SK-N-SH (cell line): ENCODE data around the gene RFWD3. TPM values are rescaled to one million over a fixed set of nuclear protein-coding genes. Genes with fewer than 3 reads are reported as not detected.

Experiments used
- CTCF ChIA-PET: fragments of 300-600, 350-600 bp; formaldehyde crosslinking; extraction: SDS; loops from one replicate; lab custom pipeline; 2021; lab: Yijun Ruan, JAX
- POLR2A ChIA-PET: fragments of 350-600 bp; sonication (Branson Sonifier 250); formaldehyde crosslinking; extraction: SDS; loops from one replicate; lab custom pipeline; 2020; ENCODE audit warnings: antibody characterized with exemption, inconsistent platforms; lab: Yijun Ruan, JAX
- DNase-seq: peaks from one replicate; pipeline ENCODE4 v3.0.0; 2012
- H2AFZ ChIP-seq: fragments of 200-600 bp; sonication (generic); 2 replicates; pipeline ENCODE4 v1.8.1; 2016; ENCODE audit warnings: antibody characterized with exemption, mild to moderate bottlenecking, low read depth
- H3F3A ChIP-seq: fragments of 200-600 bp; sonication (generic); replicated peaks from 2 replicates; pipeline ENCODE3; 2016; ENCODE audit warnings: antibody characterized with exemption, mild to moderate bottlenecking; ENCODE audit not compliant: insufficient read depth
- H3K27ac ChIP-seq, 2 experiments: fragments of 200-500 bp in 1 of 2; fragments of 200-600 bp in 1 of 2; sonication (Bioruptor generic) in 1 of 2; sonication (generic), shearing (Covaris generic) in 1 of 2; 2 replicates each; pipeline versions ENCODE4 v1.5.1 to v1.6.1; 2014 to 2016; ENCODE audit warnings: low read depth in 2 of 2, inconsistent platforms in 1 of 2, low read length in 1 of 2, mild to moderate bottlenecking in 1 of 2, mixed read lengths in 1 of 2
- H3K27me3 ChIP-seq: fragments of 200-600 bp; sonication (generic), shearing (Covaris generic); 2 replicates; pipeline ENCODE4 v1.6.1; 2016; ENCODE audit warnings: mixed run types; ENCODE audit not compliant: insufficient read depth
- H3K36me3 ChIP-seq, 2 experiments: fragments of 200-500 bp in 1 of 2; fragments of 200-600 bp in 1 of 2; sonication (Bioruptor generic) in 1 of 2; sonication (generic) in 1 of 2; replicated peaks in 1 of 2; 2 replicates each; pipeline versions ENCODE3 to v1.5.1; 2014 to 2016; ENCODE audit warnings: low read length in 1 of 2, mild to moderate bottlenecking in 1 of 2; ENCODE audit not compliant: insufficient read depth in 2 of 2, control insufficient read depth in 1 of 2
- H3K4me1 ChIP-seq, 2 experiments: fragments of 200-500 bp in 1 of 2; fragments of 200-600 bp in 1 of 2; sonication (Bioruptor generic) in 1 of 2; sonication (generic), shearing (Covaris generic) in 1 of 2; 2 replicates each; pipeline versions ENCODE4 v1.5.1 to v1.6.1; 2014 to 2016; ENCODE audit warnings: low read depth in 1 of 2, low read length in 1 of 2, mixed run types in 1 of 2; ENCODE audit not compliant: insufficient read depth in 2 of 2, control insufficient read depth in 1 of 2
- H3K4me2 ChIP-seq: fragments of 200-600 bp; sonication (generic), shearing (Covaris generic); 2 replicates; pipeline ENCODE4 v1.6.1; 2017; ENCODE audit warnings: mixed run types
- H3K4me3 ChIP-seq, 2 experiments: fragments of 200-500 bp in 1 of 2; fragments of 200-600 bp in 1 of 2; sonication (Bioruptor generic) in 1 of 2; sonication (generic), shearing (Covaris generic) in 1 of 2; 2 replicates each; pipeline versions ENCODE4 v1.5.1 to v1.8.1; 2014 to 2016; ENCODE audit warnings: low read depth in 2 of 2, inconsistent platforms in 1 of 2, low read length in 1 of 2, mild to moderate bottlenecking in 1 of 2, mixed read lengths in 1 of 2, moderate library complexity in 1 of 2
- H3K79me2 ChIP-seq: fragments of 200-600 bp; sonication (generic); 2 replicates; pipeline ENCODE4 v1.8.1; 2017; ENCODE audit warnings: mild to moderate bottlenecking; ENCODE audit not compliant: insufficient read depth
- H3K9ac ChIP-seq: fragments of 200-600 bp; sonication (generic); 2 replicates; pipeline ENCODE4 v1.6.1; 2017; ENCODE audit warnings: mixed run types
- H3K9me2 ChIP-seq: fragments of 200-600 bp; sonication (generic); 2 replicates; pipeline ENCODE4 v1.6.1; 2017; ENCODE audit warnings: mixed run types
- H3K9me3 ChIP-seq: fragments of 200-600 bp; sonication (generic); 2 replicates; pipeline ENCODE4 v1.6.1; 2017; ENCODE audit warnings: mixed run types, mild to moderate bottlenecking, moderate library complexity
- H4K20me1 ChIP-seq: fragments of 200-600 bp; sonication (generic); 2 replicates; pipeline ENCODE4 v1.6.1; 2017; ENCODE audit warnings: mild to moderate bottlenecking, mixed run types; ENCODE audit not compliant: insufficient read depth
- CHD2 ChIP-seq: fragments of 150-350 bp; IDR thresholded peaks from 2 replicates; pipeline ENCODE4 v1.6.1; 2018; ENCODE audit warnings: low read length; ENCODE audit not compliant: partially characterized antibody
- ELF1 ChIP-seq: IDR thresholded peaks from 2 replicates; pipeline ENCODE4 v1.4.0; 2012
- FOSL2 ChIP-seq: IDR thresholded peaks from 2 replicates; pipeline ENCODE4 v1.4.0; 2012; ENCODE audit warnings: low read depth, mild to moderate bottlenecking, moderate library complexity, borderline replicate concordance
- FOXJ3 ChIP-seq: sonication (generic); formaldehyde crosslinking; IDR thresholded peaks from 2 replicates; pipeline ENCODE4 v1.5.1; 2020; ENCODE audit warnings: mild to moderate bottlenecking, missing genetic modification reagents
- GATA2 ChIP-seq: sonication (generic); formaldehyde crosslinking; IDR thresholded peaks from 2 replicates; pipeline ENCODE4 v1.5.0; 2020; ENCODE audit warnings: mild to moderate bottlenecking, missing genetic modification reagents
- NFIC ChIP-seq: IDR thresholded peaks from 2 replicates; pipeline ENCODE4 v1.4.0; 2012; ENCODE audit warnings: borderline replicate concordance
- RAD21 ChIP-seq: IDR thresholded peaks from 2 replicates; pipeline ENCODE4 v1.6.1; 2012; ENCODE audit warnings: mild to moderate bottlenecking, low read length
- RCOR1 ChIP-seq: fragments of 150-350 bp; IDR thresholded peaks from 2 replicates; pipeline ENCODE4 v1.6.1; 2017; ENCODE audit warnings: antibody characterized with exemption, low read length
- RFX5 ChIP-seq: IDR thresholded peaks from 2 replicates; pipeline ENCODE4 v1.6.1; 2012; ENCODE audit warnings: mild to moderate bottlenecking, improper control_type of control experiment, low read length
- RXRA ChIP-seq: IDR thresholded peaks from 2 replicates; pipeline ENCODE4 v1.4.0; 2012; ENCODE audit warnings: low read depth, mild to moderate bottlenecking, borderline replicate concordance
- SIN3A ChIP-seq: IDR thresholded peaks from 2 replicates; pipeline ENCODE4 v1.6.1; 2012; ENCODE audit warnings: low read depth, mild to moderate bottlenecking, low read length, moderate library complexity, borderline replicate concordance
- TAF1 ChIP-seq: IDR thresholded peaks from 2 replicates; pipeline ENCODE4 v1.6.1; 2012; ENCODE audit warnings: low read depth, mild to moderate bottlenecking, low read length, moderate library complexity, borderline replicate concordance
- TEAD4 ChIP-seq: IDR thresholded peaks from 2 replicates; pipeline ENCODE4 v1.4.0; 2012; ENCODE audit warnings: mild to moderate bottlenecking, borderline replicate concordance; ENCODE audit not compliant: insufficient read depth
- YY1 ChIP-seq: IDR thresholded peaks from 2 replicates; pipeline ENCODE4 v1.4.0; 2012; ENCODE audit warnings: low read depth, mild to moderate bottlenecking
- WGBS: methylation state at CpG from one replicate; pipeline ENCODE4 v1.1.6; 2017; ENCODE audit warnings: low lambda C conversion rate; 5-methylcytosine and 5-hydroxymethylcytosine counted together
- polyA plus RNA-seq, 3 experiments: library from polyadenylated mRNA; depleted of rRNA; stranded (reverse); fragments of >200 nt; gene quantifications; 2 replicates each; pipeline ENCODE4 v1.2.3, GENCODE V29; 2012
- TF ChIP-seq, protein P1 (sequence below): IDR thresholded peaks from 2 replicates; pipeline ENCODE4 v1.4.0; 2012; ENCODE audit warnings: low read depth, borderline replicate concordance
- TF ChIP-seq, protein P2 (sequence below): IDR thresholded peaks from 2 replicates; pipeline ENCODE4; 2012
- TF ChIP-seq, protein P3 (sequence below): fragments of 150-350 bp; IDR thresholded peaks from 2 replicates; pipeline ENCODE4 v1.6.1; 2017; ENCODE audit warnings: antibody characterized with exemption, low read length, low read depth, borderline replicate concordance
- TF ChIP-seq, protein P4 (sequence below): IDR thresholded peaks from 2 replicates; pipeline ENCODE4 v1.4.0; 2012; ENCODE audit warnings: low read depth, borderline replicate concordance
- TF ChIP-seq, protein P5 (sequence below): fragments of 200-600 bp; sonication (generic); IDR thresholded peaks from 2 replicates; pipeline ENCODE4 v1.6.1; 2017; ENCODE audit warnings: antibody characterized with exemption, mild to moderate bottlenecking, moderate library complexity
- TF ChIP-seq, protein P6 (sequence below): IDR thresholded peaks from 2 replicates; pipeline ENCODE4 v1.6.1; 2012; ENCODE audit warnings: mild to moderate bottlenecking, low read depth, low read length, moderate library complexity

RFWD3 gene
- polyA plus RNA-seq, 1 of the 3 experiments (the other 2 are of a cell fraction), result 13.2 TPM

DNA sequence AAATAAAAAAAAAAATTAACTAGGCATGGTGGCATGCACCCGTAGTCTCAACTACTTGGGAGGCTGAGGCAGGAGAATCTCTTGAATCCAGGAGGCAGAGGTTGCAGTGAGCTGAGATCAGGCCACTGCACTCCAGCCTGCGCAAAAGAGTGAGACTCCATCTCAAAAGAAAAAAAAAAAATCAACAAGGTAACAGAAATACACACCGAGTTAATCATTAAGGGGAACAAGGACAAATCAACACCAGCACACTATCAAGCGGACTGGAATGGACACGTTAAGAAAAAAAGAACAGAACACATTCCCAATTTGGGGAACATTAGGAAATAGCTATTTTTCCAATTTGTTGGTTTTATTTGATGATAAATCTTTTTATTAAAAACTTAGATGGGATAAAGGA is 31.4 kb downstream of the RFWD3 start:
- Histone ChIP-seq H2AFZ (no peak overlapping the region), H3K4me3 (no peak overlapping the region), H3K36me3 (peaks cover 48 to 79% of the 10 kb centered on the region in 2 experiments), H4K20me1 (no peaks in the 10 kb centered on the region), H3K9me2 (no peaks in the 10 kb centered on the region), H3K4me2 (no peak overlapping the region), H3K9me3 (no peaks in the 10 kb centered on the region), H3K4me1 (no peaks in the 10 kb centered on the region), H3K79me2 (peaks cover 34% of the 10 kb centered on the region), H3K27ac (no peak overlapping the region), H3K27me3 (no peaks in the 10 kb centered on the region), H3K9ac (no peak overlapping the region), H3F3A (peaks cover 3% of the 10 kb centered on the region)
- WGBS, result 78% methylated on average over 5 of the region's 5 CpGs
- DNase-seq, result no peak
- ChIA-PET CTCF (interaction anchor here (0.7 to 1.8 kb wide), 2 partner anchors 12 to 16 kb away, joined by 4 to 9 read pairs; no protein-coding TSS in a partner anchor), POLR2A (no interaction called here)
- no peak for TF ChIP-seq FOSL2
- TF ChIP-seq RXRA, result no peak
- TF ChIP-seq, protein P1, sequence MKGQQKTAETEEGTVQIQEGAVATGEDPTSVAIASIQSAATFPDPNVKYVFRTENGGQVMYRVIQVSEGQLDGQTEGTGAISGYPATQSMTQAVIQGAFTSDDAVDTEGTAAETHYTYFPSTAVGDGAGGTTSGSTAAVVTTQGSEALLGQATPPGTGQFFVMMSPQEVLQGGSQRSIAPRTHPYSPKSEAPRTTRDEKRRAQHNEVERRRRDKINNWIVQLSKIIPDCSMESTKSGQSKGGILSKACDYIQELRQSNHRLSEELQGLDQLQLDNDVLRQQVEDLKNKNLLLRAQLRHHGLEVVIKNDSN, result no peak
- TF ChIP-seq RFX5, result no peak
- TF ChIP-seq NFIC, result no peak
- no peak for TF ChIP-seq SIN3A
- TF ChIP-seq GATA2 (CRISPR knock-in tag), result no peak
- no peak for TF ChIP-seq RAD21
- TF ChIP-seq RCOR1, result no peak
- no peak for TF ChIP-seq TEAD4
- TF ChIP-seq, protein P2, sequence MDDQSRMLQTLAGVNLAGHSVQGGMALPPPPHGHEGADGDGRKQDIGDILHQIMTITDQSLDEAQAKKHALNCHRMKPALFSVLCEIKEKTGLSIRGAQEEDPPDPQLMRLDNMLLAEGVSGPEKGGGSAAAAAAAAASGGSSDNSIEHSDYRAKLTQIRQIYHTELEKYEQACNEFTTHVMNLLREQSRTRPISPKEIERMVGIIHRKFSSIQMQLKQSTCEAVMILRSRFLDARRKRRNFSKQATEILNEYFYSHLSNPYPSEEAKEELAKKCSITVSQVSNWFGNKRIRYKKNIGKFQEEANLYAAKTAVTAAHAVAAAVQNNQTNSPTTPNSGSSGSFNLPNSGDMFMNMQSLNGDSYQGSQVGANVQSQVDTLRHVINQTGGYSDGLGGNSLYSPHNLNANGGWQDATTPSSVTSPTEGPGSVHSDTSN, result no peak
- no peak for TF ChIP-seq CHD2
- TF ChIP-seq, protein P3, sequence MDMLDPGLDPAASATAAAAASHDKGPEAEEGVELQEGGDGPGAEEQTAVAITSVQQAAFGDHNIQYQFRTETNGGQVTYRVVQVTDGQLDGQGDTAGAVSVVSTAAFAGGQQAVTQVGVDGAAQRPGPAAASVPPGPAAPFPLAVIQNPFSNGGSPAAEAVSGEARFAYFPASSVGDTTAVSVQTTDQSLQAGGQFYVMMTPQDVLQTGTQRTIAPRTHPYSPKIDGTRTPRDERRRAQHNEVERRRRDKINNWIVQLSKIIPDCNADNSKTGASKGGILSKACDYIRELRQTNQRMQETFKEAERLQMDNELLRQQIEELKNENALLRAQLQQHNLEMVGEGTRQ, result no peak
- TF ChIP-seq, protein P4, sequence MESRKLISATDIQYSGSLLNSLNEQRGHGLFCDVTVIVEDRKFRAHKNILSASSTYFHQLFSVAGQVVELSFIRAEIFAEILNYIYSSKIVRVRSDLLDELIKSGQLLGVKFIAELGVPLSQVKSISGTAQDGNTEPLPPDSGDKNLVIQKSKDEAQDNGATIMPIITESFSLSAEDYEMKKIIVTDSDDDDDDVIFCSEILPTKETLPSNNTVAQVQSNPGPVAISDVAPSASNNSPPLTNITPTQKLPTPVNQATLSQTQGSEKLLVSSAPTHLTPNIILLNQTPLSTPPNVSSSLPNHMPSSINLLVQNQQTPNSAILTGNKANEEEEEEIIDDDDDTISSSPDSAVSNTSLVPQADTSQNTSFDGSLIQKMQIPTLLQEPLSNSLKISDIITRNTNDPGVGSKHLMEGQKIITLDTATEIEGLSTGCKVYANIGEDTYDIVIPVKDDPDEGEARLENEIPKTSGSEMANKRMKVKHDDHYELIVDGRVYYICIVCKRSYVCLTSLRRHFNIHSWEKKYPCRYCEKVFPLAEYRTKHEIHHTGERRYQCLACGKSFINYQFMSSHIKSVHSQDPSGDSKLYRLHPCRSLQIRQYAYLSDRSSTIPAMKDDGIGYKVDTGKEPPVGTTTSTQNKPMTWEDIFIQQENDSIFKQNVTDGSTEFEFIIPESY, result no peak
- TF ChIP-seq TAF1, result no peak
- TF ChIP-seq ELF1, result no peak
- no peak for TF ChIP-seq FOXJ3 (CRISPR knock-in tag)
- TF ChIP-seq, protein P5, sequence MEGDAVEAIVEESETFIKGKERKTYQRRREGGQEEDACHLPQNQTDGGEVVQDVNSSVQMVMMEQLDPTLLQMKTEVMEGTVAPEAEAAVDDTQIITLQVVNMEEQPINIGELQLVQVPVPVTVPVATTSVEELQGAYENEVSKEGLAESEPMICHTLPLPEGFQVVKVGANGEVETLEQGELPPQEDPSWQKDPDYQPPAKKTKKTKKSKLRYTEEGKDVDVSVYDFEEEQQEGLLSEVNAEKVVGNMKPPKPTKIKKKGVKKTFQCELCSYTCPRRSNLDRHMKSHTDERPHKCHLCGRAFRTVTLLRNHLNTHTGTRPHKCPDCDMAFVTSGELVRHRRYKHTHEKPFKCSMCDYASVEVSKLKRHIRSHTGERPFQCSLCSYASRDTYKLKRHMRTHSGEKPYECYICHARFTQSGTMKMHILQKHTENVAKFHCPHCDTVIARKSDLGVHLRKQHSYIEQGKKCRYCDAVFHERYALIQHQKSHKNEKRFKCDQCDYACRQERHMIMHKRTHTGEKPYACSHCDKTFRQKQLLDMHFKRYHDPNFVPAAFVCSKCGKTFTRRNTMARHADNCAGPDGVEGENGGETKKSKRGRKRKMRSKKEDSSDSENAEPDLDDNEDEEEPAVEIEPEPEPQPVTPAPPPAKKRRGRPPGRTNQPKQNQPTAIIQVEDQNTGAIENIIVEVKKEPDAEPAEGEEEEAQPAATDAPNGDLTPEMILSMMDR, result no peak
- TF ChIP-seq, protein P6, sequence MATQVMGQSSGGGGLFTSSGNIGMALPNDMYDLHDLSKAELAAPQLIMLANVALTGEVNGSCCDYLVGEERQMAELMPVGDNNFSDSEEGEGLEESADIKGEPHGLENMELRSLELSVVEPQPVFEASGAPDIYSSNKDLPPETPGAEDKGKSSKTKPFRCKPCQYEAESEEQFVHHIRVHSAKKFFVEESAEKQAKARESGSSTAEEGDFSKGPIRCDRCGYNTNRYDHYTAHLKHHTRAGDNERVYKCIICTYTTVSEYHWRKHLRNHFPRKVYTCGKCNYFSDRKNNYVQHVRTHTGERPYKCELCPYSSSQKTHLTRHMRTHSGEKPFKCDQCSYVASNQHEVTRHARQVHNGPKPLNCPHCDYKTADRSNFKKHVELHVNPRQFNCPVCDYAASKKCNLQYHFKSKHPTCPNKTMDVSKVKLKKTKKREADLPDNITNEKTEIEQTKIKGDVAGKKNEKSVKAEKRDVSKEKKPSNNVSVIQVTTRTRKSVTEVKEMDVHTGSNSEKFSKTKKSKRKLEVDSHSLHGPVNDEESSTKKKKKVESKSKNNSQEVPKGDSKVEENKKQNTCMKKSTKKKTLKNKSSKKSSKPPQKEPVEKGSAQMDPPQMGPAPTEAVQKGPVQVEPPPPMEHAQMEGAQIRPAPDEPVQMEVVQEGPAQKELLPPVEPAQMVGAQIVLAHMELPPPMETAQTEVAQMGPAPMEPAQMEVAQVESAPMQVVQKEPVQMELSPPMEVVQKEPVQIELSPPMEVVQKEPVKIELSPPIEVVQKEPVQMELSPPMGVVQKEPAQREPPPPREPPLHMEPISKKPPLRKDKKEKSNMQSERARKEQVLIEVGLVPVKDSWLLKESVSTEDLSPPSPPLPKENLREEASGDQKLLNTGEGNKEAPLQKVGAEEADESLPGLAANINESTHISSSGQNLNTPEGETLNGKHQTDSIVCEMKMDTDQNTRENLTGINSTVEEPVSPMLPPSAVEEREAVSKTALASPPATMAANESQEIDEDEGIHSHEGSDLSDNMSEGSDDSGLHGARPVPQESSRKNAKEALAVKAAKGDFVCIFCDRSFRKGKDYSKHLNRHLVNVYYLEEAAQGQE, result no peak
- no peak for TF ChIP-seq YY1
